Glutamatergic neuron (in vitro differentiated cells): ENCODE measurements around the gene PRKAG2. TPM values are rescaled to one million over a fixed set of nuclear protein-coding genes. Genes with fewer than 3 reads are reported as not detected.

Source experiments
- DNase-seq: peaks from one replicate; pipeline ENCODE4 v3.0.0; 2022
- H3K27ac Mint-ChIP-seq: one replicate; pipeline ENCODE4 v1.8.0; 2020; ENCODE audit warnings: mild to moderate bottlenecking, mixed read lengths, inconsistent platforms; ENCODE audit not compliant: unreplicated experiment
- H3K27me3 Mint-ChIP-seq: one replicate; pipeline ENCODE4 v1.8.0; 2020; ENCODE audit warnings: mild to moderate bottlenecking, moderate library complexity, mixed read lengths, inconsistent platforms; ENCODE audit not compliant: unreplicated experiment
- H3K36me3 Mint-ChIP-seq: one replicate; pipeline ENCODE4 v1.8.0; 2020; ENCODE audit warnings: mild to moderate bottlenecking, mixed read lengths, inconsistent platforms; ENCODE audit not compliant: unreplicated experiment
- H3K4me1 Mint-ChIP-seq: one replicate; pipeline ENCODE4 v1.8.0; 2020; ENCODE audit warnings: mild to moderate bottlenecking, low read depth, mixed read lengths, inconsistent platforms; ENCODE audit not compliant: unreplicated experiment
- H3K4me3 Mint-ChIP-seq: one replicate; pipeline ENCODE4 v1.8.0; 2020; ENCODE audit warnings: mild to moderate bottlenecking, mixed read lengths, inconsistent platforms; ENCODE audit not compliant: unreplicated experiment
- H3K9me3 Mint-ChIP-seq: one replicate; pipeline ENCODE4 v1.8.0; 2020; ENCODE audit warnings: mild to moderate bottlenecking, moderate library complexity, mixed read lengths, inconsistent platforms; ENCODE audit not compliant: unreplicated experiment
- CTCF ChIP-seq: fragments of 200-600 bp; sonication (generic); IDR thresholded peaks from one replicate; pipeline ENCODE4 v1.5.0; 2021; ENCODE audit not compliant: partially characterized antibody, unreplicated experiment
- total RNA-seq: library from RNA; stranded (reverse); fragmentation: NEBNext Ultra II Directional; extraction: Animal tissue kit (Norgen Biotek cat#: 25700); gene quantifications from one replicate; pipeline ENCODE4 v1.2.1, GENCODE V29; 2021; ENCODE audit not compliant: unreplicated experiment

The PRKAG2 gene
- total RNA-seq, 1 donor from 2014 or later: 24.7 TPM

- no peak overlapping the region for H3K27ac Mint-ChIP-seq
- peaks cover 12% of the 10 kb centered on the region for H3K4me1 Mint-ChIP-seq
- no peak overlapping the region for H3K4me3 Mint-ChIP-seq
- no peak for TF ChIP-seq CTCF
- no peak for DNase-seq
- no peaks in the 10 kb centered on the region for H3K36me3 Mint-ChIP-seq
- H3K27me3 Mint-ChIP-seq: peaks cover 1% of the 10 kb centered on the region
- H3K9me3 Mint-ChIP-seq: no peaks in the 10 kb centered on the region
Observed at GRCh38 chr7:151511946-151512345, 365.0 kb downstream of the PRKAG2 start.

GRCh38 chr7:151511270-151511669 is 365.6 kb downstream of the PRKAG2 start:
- DNase-seq: no peak
- TF ChIP-seq CTCF: no peak
- Mint-ChIP-seq H3K36me3 (no peaks in the 10 kb centered on the region), H3K27me3 (peaks cover 1% of the 10 kb centered on the region), H3K9me3 (no peaks in the 10 kb centered on the region), H3K27ac (no peak overlapping the region), H3K4me3 (no peak overlapping the region), H3K4me1 (peaks cover 14% of the 10 kb centered on the region)

- H3K4me1 Mint-ChIP-seq: peaks cover 10% of the 10 kb centered on the region
- no peaks in the 10 kb centered on the region for H3K36me3 Mint-ChIP-seq
- TF ChIP-seq CTCF: no peak
- no peak for DNase-seq
- H3K27ac Mint-ChIP-seq: no peak overlapping the region
- H3K4me3 Mint-ChIP-seq: no peak overlapping the region
- no peaks in the 10 kb centered on the region for H3K9me3 Mint-ChIP-seq
- peaks cover 1% of the 10 kb centered on the region for H3K27me3 Mint-ChIP-seq
Observed at GRCh38 chr7:151509670-151510333, 367.1 kb downstream of the PRKAG2 start.

GRCh38 chr7:151508991-151509390 is 367.9 kb downstream of the PRKAG2 start:
- H3K4me1 Mint-ChIP-seq: peaks cover 10% of the 10 kb centered on the region
- no peak overlapping the region for H3K4me3 Mint-ChIP-seq
- peaks cover 1% of the 10 kb centered on the region for H3K27me3 Mint-ChIP-seq
- no peak for TF ChIP-seq CTCF
- no peak overlapping the region for H3K27ac Mint-ChIP-seq
- DNase-seq: no peak
- H3K36me3 Mint-ChIP-seq: no peaks in the 10 kb centered on the region
- H3K9me3 Mint-ChIP-seq: no peaks in the 10 kb centered on the region

GRCh38 chr7:151507806-151508205 is 369.1 kb downstream of the PRKAG2 start:
- H3K4me3 Mint-ChIP-seq: no peak overlapping the region
- H3K27ac Mint-ChIP-seq: no peak overlapping the region
- DNase-seq: no peak
- no peaks in the 10 kb centered on the region for H3K9me3 Mint-ChIP-seq
- peaks cover 1% of the 10 kb centered on the region for H3K27me3 Mint-ChIP-seq
- TF ChIP-seq CTCF: no peak
- no peaks in the 10 kb centered on the region for H3K36me3 Mint-ChIP-seq
- H3K4me1 Mint-ChIP-seq: peaks cover 10% of the 10 kb centered on the region
